Activated CD4-positive, alpha-beta T cell treated with anti-CD3 and anti-CD28 coated beads for 36 hours (primary cell): Measurements from ENCODE around the gene SORCS2. TPM values are rescaled to one million over a fixed set of nuclear protein-coding genes. Genes with fewer than 3 reads are reported as not detected.

Experiments used
- ATAC-seq: fragments of 200-7000 bp; cut with Tn5 transposase; one replicate; pipeline ENCODE4 v1.10.0; 2021; ENCODE audit warnings: mild to moderate bottlenecking, moderate library complexity
- CTCF ChIA-PET: fragments of 350-600 bp; sonication (Branson Sonifier 250); formaldehyde crosslinking; loops from one replicate; lab custom pipeline; 2021; ENCODE audit warnings: antibody characterized with exemption; lab: Charles Lee
- POLR2A ChIA-PET: fragments of 350-600 bp; sonication (Branson Sonifier 250); formaldehyde crosslinking; loops from one replicate; lab custom pipeline; 2021; ENCODE audit warnings: antibody characterized with exemption, inconsistent platforms; lab: Charles Lee
- DNase-seq: peaks from one replicate; pipeline ENCODE4 v3.0.0-alpha.2; 2020
- H3K27ac Mint-ChIP-seq: one replicate; pipeline ENCODE4 v1.8.0; 2021; ENCODE audit warnings: mixed read lengths
- H3K27me3 Mint-ChIP-seq: one replicate; pipeline ENCODE4 v1.8.0; 2021; ENCODE audit warnings: mixed read lengths
- H3K36me3 Mint-ChIP-seq: one replicate; pipeline ENCODE4 v1.8.0; 2021; ENCODE audit warnings: low read depth, mixed read lengths
- H3K4me1 Mint-ChIP-seq: one replicate; pipeline ENCODE4 v1.8.0; 2021; ENCODE audit warnings: mixed read lengths
- H3K4me3 Mint-ChIP-seq: one replicate; pipeline ENCODE4 v1.8.0; 2021; ENCODE audit warnings: mild to moderate bottlenecking, moderate library complexity, mixed read lengths
- H3K9me3 Mint-ChIP-seq: one replicate; pipeline ENCODE4 v1.8.0; 2021; ENCODE audit warnings: low read depth, mixed read lengths
- intact Hi-C, 2 experiments: fragments of 100-400 bp; cut with DNase I in 1 of 2; cut with micrococcal nuclease in 1 of 2; formaldehyde crosslinking; loops; one replicate each; pipeline versions ENCODE4 v1.14.2 to v1.15.1; 2022 to 2024; cut with DNase I, micrococcal nuclease
- total RNA-seq, 2 experiments: library from RNA; stranded (reverse); gene quantifications; one replicate each; pipeline ENCODE4 v1.2.3, GENCODE V29; 2021

SORCS2 gene
- total RNA-seq, 2 experiments from 2014 or later, result 0.04 TPM; not detected in 1

DNA sequence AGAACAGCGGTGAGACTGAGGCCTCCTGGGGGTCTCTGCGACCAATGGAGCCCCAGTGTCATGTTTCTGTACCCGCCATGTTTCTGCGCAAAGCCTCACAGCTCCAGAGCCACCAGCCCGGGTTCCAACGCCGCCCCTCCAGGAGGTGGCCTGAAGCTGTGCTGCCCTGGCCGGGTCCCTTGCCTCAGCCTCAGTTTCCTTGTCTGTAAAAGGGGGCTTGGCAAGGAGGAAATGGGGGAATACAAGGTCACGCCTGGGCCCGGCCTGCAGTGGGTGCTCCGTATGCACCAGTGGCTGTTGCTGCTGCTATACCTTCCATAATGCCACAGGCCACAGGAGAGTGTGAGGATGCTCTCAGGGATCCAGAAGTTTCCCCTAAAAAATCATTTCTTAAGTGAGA, 517.8 kb downstream of the SORCS2 start:
- ChIA-PET CTCF (interaction anchor here (0.7 kb wide), 1 partner anchor 438 kb away, joined by 3 read pairs; no protein-coding TSS in a partner anchor), POLR2A (no interaction called here)
- Mint-ChIP-seq H3K4me1 (no peaks in the 10 kb centered on the region), H3K9me3 (no peaks in the 10 kb centered on the region), H3K4me3 (no peak overlapping the region), H3K27me3 (no peaks in the 10 kb centered on the region), H3K27ac (no peak overlapping the region), H3K36me3 (no peaks in the 10 kb centered on the region)
- intact Hi-C loops, result loop anchor here in 1 of 2 experiments (10.0 kb wide), 1 partner anchor 205 kb away; no protein-coding TSS in a partner anchor
- no peak for ATAC-seq
- DNase-seq, result no peak

GRCh38 chr4:7710576-7711306, 518.4 kb downstream of the SORCS2 start:
- Mint-ChIP-seq H3K4me3 (no peak overlapping the region), H3K36me3 (no peaks in the 10 kb centered on the region), H3K4me1 (no peaks in the 10 kb centered on the region), H3K9me3 (no peaks in the 10 kb centered on the region), H3K27ac (no peak overlapping the region), H3K27me3 (no peaks in the 10 kb centered on the region)
- ChIA-PET CTCF (interaction anchor here (0.7 kb wide), 1 partner anchor 438 kb away, joined by 3 read pairs; no protein-coding TSS in a partner anchor), POLR2A (no interaction called here)
- intact Hi-C loops, result loop anchor here in 1 of 2 experiments (10.0 kb wide), 1 partner anchor 206 kb away; no protein-coding TSS in a partner anchor
- DNase-seq, result no peak
- ATAC-seq, result no peak

- POLR2A ChIA-PET, result no interaction called here
- CTCF ChIA-PET, result no interaction called here
- Mint-ChIP-seq H3K4me3 (no peak overlapping the region), H3K9me3 (no peaks in the 10 kb centered on the region), H3K27me3 (peaks cover 3% of the 10 kb centered on the region), H3K4me1 (no peaks in the 10 kb centered on the region), H3K36me3 (no peaks in the 10 kb centered on the region), H3K27ac (no peak overlapping the region)
- DNase-seq, result no peak
- intact Hi-C loops, result loop anchor here in 1 of 2 experiments (10.0 kb wide), 1 partner anchor 207 kb away; no protein-coding TSS in a partner anchor
- no peak for ATAC-seq
These were observed 519.1 kb downstream of the SORCS2 start for GRCh38 chr4:7711307-7711963.

DNA sequence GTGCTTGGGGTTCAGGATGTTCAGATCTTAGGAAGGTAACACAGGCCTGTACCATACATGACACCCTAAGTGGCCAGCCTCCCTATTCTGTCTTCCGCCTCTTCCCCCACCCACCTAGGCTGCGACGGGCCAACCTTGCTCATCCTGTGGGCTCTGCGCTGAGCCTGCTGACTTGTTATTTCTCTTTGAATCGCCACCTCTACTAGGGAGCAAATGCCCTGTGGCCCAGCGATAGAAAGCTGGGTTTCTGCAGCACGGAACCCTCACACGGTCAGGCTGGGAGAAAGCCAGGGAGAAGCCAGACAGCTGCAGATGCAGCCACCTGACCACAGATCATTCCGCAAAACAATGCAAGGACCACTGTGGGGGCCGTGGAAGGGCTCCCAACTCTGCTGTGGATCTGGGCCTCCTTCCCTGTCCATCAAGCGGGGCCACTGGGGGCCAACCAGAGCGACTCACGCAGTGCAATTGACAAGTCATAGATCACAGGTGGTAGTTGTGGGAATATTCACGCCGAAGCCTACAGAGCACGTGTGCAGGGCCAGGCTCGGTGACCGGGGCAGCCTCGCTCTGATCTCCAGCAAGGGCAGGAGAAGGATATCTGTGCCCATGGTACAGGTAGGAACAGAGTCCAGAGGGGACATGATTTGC, 519.8 kb downstream of the SORCS2 start:
- no peak for DNase-seq
- H3K4me1 Mint-ChIP-seq, result no peaks in the 10 kb centered on the region
- POLR2A ChIA-PET, result no interaction called here
- H3K27ac Mint-ChIP-seq, result no peak overlapping the region
- intact Hi-C loops, result loop anchor here in 1 of 2 experiments (10.0 kb wide), 1 partner anchor 207 kb away; no protein-coding TSS in a partner anchor
- ATAC-seq, result no peak
- H3K27me3 Mint-ChIP-seq, result peaks cover 3% of the 10 kb centered on the region
- CTCF ChIA-PET, result no interaction called here
- H3K4me3 Mint-ChIP-seq, result no peak overlapping the region
- no peaks in the 10 kb centered on the region for H3K9me3 Mint-ChIP-seq
- no peaks in the 10 kb centered on the region for H3K36me3 Mint-ChIP-seq

DNA sequence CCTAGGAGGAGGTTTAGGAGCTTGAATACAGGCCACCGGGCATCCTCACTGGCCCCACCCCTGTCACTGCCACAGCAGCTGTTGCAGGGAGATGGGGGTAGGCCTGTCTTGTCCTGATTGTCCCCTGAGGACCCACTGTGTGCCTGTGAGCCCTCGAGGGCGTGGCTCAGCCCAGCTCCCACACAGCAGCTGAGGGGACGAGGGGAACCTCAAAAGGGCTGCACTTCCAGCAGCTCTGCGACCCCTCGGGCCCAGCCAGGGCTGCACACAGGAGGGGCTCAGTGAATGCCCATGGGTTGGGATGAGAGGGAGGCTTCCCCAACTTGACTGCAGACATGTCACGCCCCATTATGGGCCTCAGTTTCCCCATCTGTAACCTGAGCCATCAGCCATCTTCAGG, 521.4 kb downstream of the SORCS2 start:
- Mint-ChIP-seq H3K4me1 (no peaks in the 10 kb centered on the region), H3K9me3 (no peaks in the 10 kb centered on the region), H3K4me3 (no peak overlapping the region), H3K36me3 (no peaks in the 10 kb centered on the region), H3K27me3 (peaks cover 3% of the 10 kb centered on the region), H3K27ac (no peak overlapping the region)
- DNase-seq (no peak), ATAC-seq (no peak)
- intact Hi-C loops, result loop anchor here in 1 of 2 experiments (10.0 kb wide), 1 partner anchor 209 kb away; no protein-coding TSS in a partner anchor
- CTCF ChIA-PET, result no interaction called here
- POLR2A ChIA-PET, result no interaction called here

GRCh38 chr4:7714176-7714575, 521.8 kb downstream of the SORCS2 start:
- peaks cover 3% of the 10 kb centered on the region for H3K27me3 Mint-ChIP-seq
- ChIA-PET POLR2A (no interaction called here), CTCF (no interaction called here)
- ATAC-seq, result no peak
- no peaks in the 10 kb centered on the region for H3K9me3 Mint-ChIP-seq
- H3K4me3 Mint-ChIP-seq, result no peak overlapping the region
- H3K4me1 Mint-ChIP-seq, result no peaks in the 10 kb centered on the region
- H3K36me3 Mint-ChIP-seq, result no peaks in the 10 kb centered on the region
- no peak for DNase-seq
- intact Hi-C loops, result loop anchor here in 1 of 2 experiments (10.0 kb wide), 1 partner anchor 209 kb away; no protein-coding TSS in a partner anchor
- no peak overlapping the region for H3K27ac Mint-ChIP-seq

GRCh38 chr4:7714738-7715137, 522.4 kb downstream of the SORCS2 start:
- ChIA-PET CTCF (no interaction called here), POLR2A (no interaction called here)
- no peak overlapping the region for H3K27ac Mint-ChIP-seq
- no peak overlapping the region for H3K4me3 Mint-ChIP-seq
- intact Hi-C loops, result loop anchor here (5.0 to 10.0 kb wide), 2 partner anchors 210 to 522 kb away; partner anchors contain the start of gene SORCS2 (in 1 of the 2)
- ATAC-seq, result no peak
- H3K4me1 Mint-ChIP-seq, result no peaks in the 10 kb centered on the region
- H3K27me3 Mint-ChIP-seq, result peaks cover 3% of the 10 kb centered on the region
- no peaks in the 10 kb centered on the region for H3K36me3 Mint-ChIP-seq
- no peaks in the 10 kb centered on the region for H3K9me3 Mint-ChIP-seq
- no peak for DNase-seq

GRCh38 chr4:7715271-7716009, 523.1 kb downstream of the SORCS2 start:
- no peaks in the 10 kb centered on the region for H3K9me3 Mint-ChIP-seq
- H3K27me3 Mint-ChIP-seq, result peaks cover 6% of the 10 kb centered on the region
- H3K36me3 Mint-ChIP-seq, result no peaks in the 10 kb centered on the region
- CTCF ChIA-PET, result no interaction called here
- DNase-seq, result no peak
- POLR2A ChIA-PET, result no interaction called here
- no peak overlapping the region for H3K4me3 Mint-ChIP-seq
- no peaks in the 10 kb centered on the region for H3K4me1 Mint-ChIP-seq
- no peak for ATAC-seq
- no peak overlapping the region for H3K27ac Mint-ChIP-seq
- intact Hi-C loops, result loop anchor here (5.0 to 10.0 kb wide), 2 partner anchors 211 to 523 kb away; partner anchors contain the start of gene SORCS2 (in 1 of the 2)

DNA sequence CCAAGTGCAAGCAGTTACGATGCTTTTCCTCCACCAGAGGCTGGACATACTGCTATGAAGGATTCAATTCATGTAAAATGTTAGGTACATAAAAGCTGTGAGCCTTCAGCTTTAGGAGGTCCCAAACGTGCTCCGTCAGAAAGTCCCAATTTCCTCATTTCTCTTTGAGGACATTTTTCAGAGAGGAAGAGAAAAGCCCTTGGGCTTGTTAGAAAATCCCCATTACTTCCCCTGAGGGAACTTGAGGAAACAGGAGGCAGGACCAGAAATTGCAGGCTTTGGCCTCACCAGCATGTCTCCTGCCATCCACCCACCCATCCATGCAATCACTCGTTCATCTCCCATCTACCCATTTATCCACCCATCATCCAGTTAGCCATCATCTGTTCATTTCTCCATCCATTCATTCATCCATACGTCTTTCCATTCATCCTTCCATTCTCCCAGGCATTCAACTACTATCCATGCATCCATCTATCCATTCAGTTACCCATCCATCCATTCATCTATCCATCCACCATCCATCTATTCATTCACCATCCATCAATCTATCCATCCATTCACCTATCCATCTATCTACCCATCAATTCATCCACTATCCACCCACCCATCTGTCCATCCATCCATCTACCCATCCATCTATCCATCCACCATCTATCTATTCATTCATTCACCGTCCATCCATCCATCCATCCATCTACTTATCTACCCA, 523.8 kb downstream of the SORCS2 start:
- intact Hi-C loops, result loop anchor here (5.0 to 10.0 kb wide), 2 partner anchors 211 to 524 kb away; partner anchors contain the start of gene SORCS2 (in 1 of the 2)
- Mint-ChIP-seq H3K4me3 (no peak overlapping the region), H3K4me1 (no peaks in the 10 kb centered on the region), H3K36me3 (no peaks in the 10 kb centered on the region), H3K27ac (no peak overlapping the region), H3K9me3 (no peaks in the 10 kb centered on the region), H3K27me3 (peaks cover 9% of the 10 kb centered on the region)
- CTCF ChIA-PET, result no interaction called here
- no peak for DNase-seq
- ATAC-seq, result no peak
- POLR2A ChIA-PET, result no interaction called here

GRCh38 chr4:7717161-7717560, 524.8 kb downstream of the SORCS2 start:
- DNase-seq (no peak), ATAC-seq (no peak)
- no peaks in the 10 kb centered on the region for H3K9me3 Mint-ChIP-seq
- H3K36me3 Mint-ChIP-seq, result no peaks in the 10 kb centered on the region
- ChIA-PET CTCF (no interaction called here), POLR2A (no interaction called here)
- intact Hi-C loops, result loop anchor here (5.0 to 10.0 kb wide), 2 partner anchors 212 to 525 kb away; partner anchors contain the start of gene SORCS2 (in 1 of the 2)
- peaks cover 9% of the 10 kb centered on the region for H3K27me3 Mint-ChIP-seq
- H3K4me1 Mint-ChIP-seq, result no peaks in the 10 kb centered on the region
- H3K27ac Mint-ChIP-seq, result no peak overlapping the region
- no peak overlapping the region for H3K4me3 Mint-ChIP-seq
